DMS53 treated with DMSO at 0.1 percent for 48 hours (cell line): ENCODE results near the gene CCSER1.
"Not testable (repeated sequence)": the region's sequence is repeated elsewhere in the genome, so short reads cannot be mapped to it uniquely, and the experiment has no call there.

Source experiments
- DNase-seq: peaks from one replicate; lab custom pipeline; 2025; ENCODE audit not compliant: unreplicated experiment; lab: John Stamatoyannopoulos, UW

The CCSER1 gene

GRCh38 chr4:91462566-91462965 is 1335.4 kb downstream of the CCSER1 start:
- not testable (repeated sequence) for DNase-seq

- DNase-seq = no peak
These were observed 1343.5 kb downstream of the CCSER1 start for GRCh38 chr4:91470671-91471070.

- peak; percentile 95 for DNase-seq
These were observed 1344.1 kb downstream of the CCSER1 start for GRCh38 chr4:91471280-91471679.

GRCh38 chr4:91472046-91472445 is 1344.9 kb downstream of the CCSER1 start:
- no peak for DNase-seq

- DNase-seq = no peak
These were observed 1358.2 kb downstream of the CCSER1 start for GRCh38 chr4:91485415-91485814.

- no peak for DNase-seq
These were observed 1361.8 kb downstream of the CCSER1 start for GRCh38 chr4:91488946-91489345.

- no peak for DNase-seq
These were observed 1370.7 kb downstream of the CCSER1 start for GRCh38 chr4:91497892-91498291.

GRCh38 chr4:91502365-91502764 is 1375.2 kb downstream of the CCSER1 start:
- DNase-seq = peak; percentile 44

- no peak for DNase-seq
These were observed 1386.1 kb downstream of the CCSER1 start for GRCh38 chr4:91513326-91513725.

- DNase-seq = no peak
These were observed 1392.0 kb downstream of the CCSER1 start for GRCh38 chr4:91519155-91519554.

GRCh38 chr4:91525621-91526020 is 1398.4 kb downstream of the CCSER1 start:
- DNase-seq = no peak

GRCh38 chr4:91527056-91527455 is 1399.9 kb downstream of the CCSER1 start:
- DNase-seq = no peak

- no peak for DNase-seq
These were observed 1440.4 kb downstream of the CCSER1 start for GRCh38 chr4:91567594-91567993.

GRCh38 chr4:91577864-91578263 is 1450.7 kb downstream of the CCSER1 start:
- no peak for DNase-seq

GRCh38 chr4:91590260-91590659 is 1463.1 kb downstream of the CCSER1 start:
- no peak for DNase-seq

GRCh38 chr4:91592125-91592524 is 1464.9 kb downstream of the CCSER1 start:
- no peak for DNase-seq

GRCh38 chr4:91596718-91597117 is 1469.5 kb downstream of the CCSER1 start:
- DNase-seq = no peak

- DNase-seq = no peak
These were observed 1471.5 kb downstream of the CCSER1 start for GRCh38 chr4:91598696-91599095.

GRCh38 chr4:91600301-91600700 is 1473.1 kb downstream of the CCSER1 start:
- DNase-seq = no peak

- DNase-seq = no peak
These were observed 1474.2 kb downstream of the CCSER1 start for GRCh38 chr4:91601401-91601800.

- DNase-seq = no peak
These were observed 1484.6 kb downstream of the CCSER1 start for GRCh38 chr4:91611782-91612181.

GRCh38 chr4:91620952-91621351 is 1493.8 kb downstream of the CCSER1 start:
- no peak for DNase-seq

GRCh38 chr4:91621446-91621845 is 1494.3 kb downstream of the CCSER1 start:
- no peak for DNase-seq
